ENCODE data around the gene LMNA. TPM values are rescaled to one million over a fixed set of nuclear protein-coding genes. Genes with fewer than 3 reads are reported as not detected.

Gene LMNA
- total RNA-seq, 2 donors from 2014 or later = 335 to 478 TPM

DNA sequence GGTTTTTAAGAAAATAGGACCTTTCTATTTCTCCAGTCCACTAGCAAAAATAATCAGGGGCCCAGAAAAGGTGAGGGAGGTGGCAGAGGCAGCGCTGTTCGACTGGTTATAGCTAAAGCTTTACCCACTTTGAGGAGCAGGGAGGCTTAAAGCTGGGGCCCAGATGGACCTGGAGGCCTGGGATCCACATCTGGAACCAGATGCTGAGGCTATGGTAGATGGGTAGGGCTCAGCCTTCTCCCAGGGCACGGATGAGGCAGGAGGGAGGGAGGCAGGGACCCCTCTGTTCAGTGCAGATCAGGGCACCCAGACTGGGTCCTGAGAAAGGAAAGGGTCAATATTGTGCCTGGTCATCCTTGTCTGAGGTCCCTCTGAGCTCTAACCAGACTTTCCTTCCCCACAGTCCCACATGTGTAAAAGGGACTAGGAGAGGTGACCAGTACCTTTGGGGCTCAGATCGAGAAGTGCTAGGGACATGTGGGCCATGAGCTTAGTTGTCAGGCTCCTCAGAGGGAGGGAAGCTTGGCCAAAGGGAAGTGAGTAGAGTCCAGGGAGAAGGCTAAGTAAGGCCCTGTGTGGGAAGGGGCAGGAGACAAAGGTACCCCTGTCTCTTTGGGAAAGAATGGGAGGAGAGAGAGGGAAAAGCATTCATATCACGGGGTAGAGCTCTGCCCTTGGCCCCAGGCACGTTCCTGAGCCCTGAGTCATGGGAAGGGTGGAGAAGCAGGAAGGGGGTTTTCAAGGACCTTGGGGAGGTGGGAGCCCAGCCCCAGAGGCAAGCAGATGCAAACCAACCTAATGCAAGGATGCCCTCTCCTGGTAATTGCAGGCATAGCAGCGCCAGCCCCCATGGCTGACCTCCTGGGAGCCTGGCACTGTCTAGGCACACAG lies 15.4 kb downstream of the LMNA start:
- peak; percentile 73 for ATAC-seq
- intact Hi-C loops (cut with DNase I, micrococcal nuclease) = loop anchor here (2.0 kb wide), 1 partner anchor 33 kb away; no protein-coding TSS in a partner anchor

DNA sequence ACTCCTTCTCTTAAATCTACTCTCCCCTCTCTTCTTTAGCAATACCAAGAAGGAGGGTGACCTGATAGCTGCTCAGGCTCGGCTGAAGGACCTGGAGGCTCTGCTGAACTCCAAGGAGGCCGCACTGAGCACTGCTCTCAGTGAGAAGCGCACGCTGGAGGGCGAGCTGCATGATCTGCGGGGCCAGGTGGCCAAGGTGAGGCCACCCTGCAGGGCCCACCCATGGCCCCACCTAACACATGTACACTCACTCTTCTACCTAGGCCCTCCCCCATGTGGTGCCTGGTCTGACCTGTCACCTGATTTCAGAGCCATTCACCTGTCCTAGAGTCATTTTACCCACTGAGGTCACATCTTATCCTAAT lies 16.0 kb downstream of the LMNA start:
- intact Hi-C loops (cut with DNase I, micrococcal nuclease) = loop anchor here in 1 of 2 donors (2.0 kb wide), 1 partner anchor 34 kb away; no protein-coding TSS in a partner anchor
- no peak for DNase-seq
- peak; percentile 1 for ATAC-seq

More for the DNA sequence above, 15.4 kb downstream of the LMNA start:
- DNase-seq = peak; percentile 85 to 88

DNA sequence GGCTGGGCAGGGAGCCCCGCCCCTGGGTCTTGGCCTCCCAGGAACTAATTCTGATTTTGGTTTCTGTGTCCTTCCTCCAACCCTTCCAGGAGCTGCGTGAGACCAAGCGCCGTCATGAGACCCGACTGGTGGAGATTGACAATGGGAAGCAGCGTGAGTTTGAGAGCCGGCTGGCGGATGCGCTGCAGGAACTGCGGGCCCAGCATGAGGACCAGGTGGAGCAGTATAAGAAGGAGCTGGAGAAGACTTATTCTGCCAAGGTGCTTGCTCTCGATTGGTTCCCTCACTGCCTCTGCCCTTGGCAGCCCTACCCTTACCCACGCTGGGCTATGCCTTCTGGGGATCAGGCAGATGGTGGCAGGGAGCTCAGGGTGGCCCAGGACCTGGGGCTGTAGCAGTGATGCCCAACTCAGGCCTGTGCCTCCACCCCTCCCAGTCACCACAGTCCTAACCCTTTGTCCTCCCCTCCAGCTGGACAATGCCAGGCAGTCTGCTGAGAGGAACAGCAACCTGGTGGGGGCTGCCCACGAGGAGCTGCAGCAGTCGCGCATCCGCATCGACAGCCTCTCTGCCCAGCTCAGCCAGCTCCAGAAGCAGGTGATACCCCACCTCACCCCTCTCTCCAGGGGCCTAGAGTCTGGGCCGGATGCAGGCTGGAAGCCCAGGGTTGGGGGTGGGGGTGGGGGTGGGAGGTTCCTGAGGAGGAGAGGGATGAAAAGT lies 20.4 kb downstream of the LMNA start:
- ATAC-seq (no peak), DNase-seq (no peak)
- intact Hi-C loops (cut with DNase I, micrococcal nuclease) = no loop called here

DNA sequence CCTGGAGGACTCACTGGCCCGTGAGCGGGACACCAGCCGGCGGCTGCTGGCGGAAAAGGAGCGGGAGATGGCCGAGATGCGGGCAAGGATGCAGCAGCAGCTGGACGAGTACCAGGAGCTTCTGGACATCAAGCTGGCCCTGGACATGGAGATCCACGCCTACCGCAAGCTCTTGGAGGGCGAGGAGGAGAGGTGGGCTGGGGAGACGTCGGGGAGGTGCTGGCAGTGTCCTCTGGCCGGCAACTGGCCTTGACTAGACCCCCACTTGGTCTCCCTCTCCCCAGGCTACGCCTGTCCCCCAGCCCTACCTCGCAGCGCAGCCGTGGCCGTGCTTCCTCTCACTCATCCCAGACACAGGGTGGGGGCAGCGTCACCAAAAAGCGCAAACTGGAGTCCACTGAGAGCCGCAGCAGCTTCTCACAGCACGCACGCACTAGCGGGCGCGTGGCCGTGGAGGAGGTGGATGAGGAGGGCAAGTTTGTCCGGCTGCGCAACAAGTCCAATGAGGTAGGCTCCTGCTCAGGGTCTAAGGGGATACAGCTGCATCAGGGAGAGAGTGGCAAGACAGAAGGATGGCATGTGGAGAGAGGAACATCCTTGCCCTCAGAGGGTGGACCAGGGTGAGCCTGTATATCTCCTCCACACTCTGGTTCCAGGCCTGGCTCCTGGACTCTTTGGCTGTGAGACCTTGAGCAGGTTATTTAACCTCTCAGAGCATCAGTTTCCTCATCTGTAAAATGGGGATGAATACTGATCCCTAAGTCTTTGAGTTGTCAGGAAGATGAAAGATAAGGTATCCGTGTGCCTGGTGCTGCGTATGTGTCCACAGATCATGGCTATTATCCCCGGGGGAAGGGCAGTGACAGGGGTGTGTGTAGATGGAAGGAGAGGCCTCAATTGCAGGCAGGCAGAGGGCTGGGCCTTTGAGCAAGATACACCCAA lies 21.7 kb downstream of the LMNA start:
- intact Hi-C loops (cut with DNase I, micrococcal nuclease) = no loop called here
- ATAC-seq (no peak), DNase-seq (no peak)

DNA sequence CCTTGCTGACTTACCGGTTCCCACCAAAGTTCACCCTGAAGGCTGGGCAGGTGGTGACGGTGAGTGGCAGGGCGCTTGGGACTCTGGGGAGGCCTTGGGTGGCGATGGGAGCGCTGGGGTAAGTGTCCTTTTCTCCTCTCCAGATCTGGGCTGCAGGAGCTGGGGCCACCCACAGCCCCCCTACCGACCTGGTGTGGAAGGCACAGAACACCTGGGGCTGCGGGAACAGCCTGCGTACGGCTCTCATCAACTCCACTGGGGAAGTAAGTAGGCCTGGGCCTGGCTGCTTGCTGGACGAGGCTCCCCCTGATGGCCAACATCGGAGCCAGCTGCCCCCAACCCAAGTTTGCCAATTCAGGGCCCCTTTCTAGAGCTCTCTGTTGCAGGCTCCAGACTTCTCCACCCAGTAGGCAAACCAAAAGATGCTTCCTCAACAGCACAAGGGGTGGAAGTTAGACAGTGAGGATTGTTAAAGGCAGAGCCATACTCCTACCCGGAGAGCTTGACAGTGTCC lies 22.5 kb downstream of the LMNA start:
- DNase-seq = no peak
- no peak for ATAC-seq
- intact Hi-C loops (cut with DNase I, micrococcal nuclease) = no loop called here

DNA sequence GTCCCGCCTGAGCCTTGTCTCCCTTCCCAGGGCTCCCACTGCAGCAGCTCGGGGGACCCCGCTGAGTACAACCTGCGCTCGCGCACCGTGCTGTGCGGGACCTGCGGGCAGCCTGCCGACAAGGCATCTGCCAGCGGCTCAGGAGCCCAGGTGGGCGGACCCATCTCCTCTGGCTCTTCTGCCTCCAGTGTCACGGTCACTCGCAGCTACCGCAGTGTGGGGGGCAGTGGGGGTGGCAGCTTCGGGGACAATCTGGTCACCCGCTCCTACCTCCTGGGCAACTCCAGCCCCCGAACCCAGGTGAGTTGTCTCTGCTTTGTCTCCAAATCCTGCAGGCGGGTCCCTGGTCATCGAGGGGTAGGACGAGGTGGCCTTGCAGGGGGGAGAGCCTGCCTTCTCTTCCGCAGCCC lies 24.0 kb downstream of the LMNA start:
- intact Hi-C loops (cut with DNase I, micrococcal nuclease) = no loop called here
- no peak for ATAC-seq

DNA sequence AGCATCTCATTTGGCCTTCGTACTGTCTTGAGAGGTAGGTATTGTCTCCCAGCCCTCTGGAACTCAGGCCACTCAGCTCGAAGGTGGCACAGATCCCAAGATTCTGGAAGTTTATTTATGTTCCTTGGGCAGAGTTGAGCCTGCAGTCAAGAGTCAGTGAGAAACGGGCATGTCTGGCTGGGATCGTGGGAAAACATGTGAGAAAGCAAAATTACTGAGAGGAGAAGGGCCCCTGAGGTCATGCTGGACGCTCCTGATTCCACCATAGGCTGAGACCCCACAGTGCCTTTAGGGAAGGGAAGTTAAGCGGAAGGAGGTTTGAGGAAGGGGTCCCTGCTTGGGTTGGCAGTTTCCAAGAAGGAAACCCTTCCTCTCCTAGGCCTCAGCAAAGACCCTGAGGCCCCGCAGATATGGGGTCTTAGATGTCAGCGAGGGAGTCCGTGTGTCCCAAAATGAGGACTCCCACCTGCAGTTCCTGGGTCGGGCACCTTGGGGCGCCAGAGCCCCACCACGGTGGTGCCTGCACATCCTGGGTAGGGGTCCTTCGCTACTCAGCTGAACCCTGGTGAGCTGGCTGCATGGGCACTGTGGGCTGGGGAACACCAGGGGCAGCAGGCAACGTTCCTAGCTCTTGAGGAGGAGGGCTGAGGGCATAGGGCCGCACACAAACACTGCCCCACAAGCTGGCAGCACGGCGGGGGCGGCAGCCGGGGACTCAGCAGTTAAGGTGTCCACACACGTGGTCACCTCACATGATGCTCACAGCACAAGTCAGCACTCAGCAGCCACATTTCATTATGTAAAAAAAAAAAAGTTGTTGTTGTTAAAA lies 26.6 kb downstream of the LMNA start:
- intact Hi-C loops (cut with DNase I, micrococcal nuclease) = no loop called here
- no peak for DNase-seq
- ATAC-seq = peak; percentile 25

More for the DNA sequence above, 24.0 kb downstream of the LMNA start:
- no peak for DNase-seq

DNA sequence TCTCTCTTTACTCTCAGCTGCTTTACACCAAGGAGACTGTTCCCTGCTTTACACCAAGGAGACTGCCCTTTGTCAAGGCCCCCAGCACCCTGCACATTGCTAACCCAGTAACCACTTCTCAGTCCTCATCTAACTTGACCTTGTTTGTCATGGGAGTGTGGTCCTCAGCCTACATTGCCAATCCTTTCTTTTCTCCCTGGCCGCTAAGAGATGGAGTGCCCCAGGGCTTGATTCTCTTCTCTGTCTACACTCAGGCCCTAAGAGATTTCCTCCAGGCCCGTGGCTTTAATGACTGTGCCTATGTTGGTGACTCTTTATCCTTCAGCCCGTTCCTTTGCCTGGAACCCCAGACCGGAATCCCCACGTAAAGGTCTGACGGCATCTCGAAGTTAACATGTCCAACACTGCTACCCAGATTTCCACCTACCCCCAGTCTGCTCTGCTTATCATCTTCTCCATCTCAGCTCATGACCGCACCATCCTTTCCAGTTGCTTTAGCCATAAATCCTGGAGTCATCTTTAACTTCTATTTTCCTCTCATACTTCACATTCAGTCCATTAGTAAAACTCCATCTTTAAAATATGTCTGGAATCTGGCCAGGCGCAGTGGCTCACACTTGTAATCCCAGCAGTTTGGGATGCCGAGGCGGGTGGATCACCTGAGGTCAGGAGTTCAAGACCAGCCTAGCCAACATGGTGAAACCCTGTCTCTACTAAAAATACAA lies 29.4 kb downstream of the LMNA start:
- intact Hi-C loops (cut with DNase I, micrococcal nuclease) = no loop called here
- DNase-seq = no peak

DNA sequence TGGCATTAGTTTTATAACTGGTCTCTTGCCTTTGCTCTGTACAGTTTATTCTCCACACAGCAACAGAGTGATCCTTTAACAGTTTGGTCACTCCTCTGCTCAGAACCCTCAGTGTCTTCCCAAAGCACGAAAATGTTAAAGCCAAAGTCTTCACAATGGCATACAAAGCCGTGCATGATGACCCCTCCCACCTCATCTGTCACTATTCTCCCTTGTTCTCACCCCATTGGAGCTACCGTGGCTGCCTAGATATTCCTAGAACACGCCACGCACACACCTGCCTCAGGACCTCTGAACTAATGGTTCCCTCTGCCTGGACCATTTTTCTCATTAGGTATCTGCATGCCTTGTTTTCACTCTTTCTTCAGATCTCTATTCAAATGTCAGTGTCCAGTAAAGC lies 30.2 kb downstream of the LMNA start:
- intact Hi-C loops (cut with DNase I, micrococcal nuclease) = loop anchor here (5.0 kb wide), 1 partner anchor 83 kb away; no protein-coding TSS in a partner anchor
- ATAC-seq (no peak), DNase-seq (no peak)

More for the DNA sequence above, 29.4 kb downstream of the LMNA start:
- ATAC-seq = no peak

DNA sequence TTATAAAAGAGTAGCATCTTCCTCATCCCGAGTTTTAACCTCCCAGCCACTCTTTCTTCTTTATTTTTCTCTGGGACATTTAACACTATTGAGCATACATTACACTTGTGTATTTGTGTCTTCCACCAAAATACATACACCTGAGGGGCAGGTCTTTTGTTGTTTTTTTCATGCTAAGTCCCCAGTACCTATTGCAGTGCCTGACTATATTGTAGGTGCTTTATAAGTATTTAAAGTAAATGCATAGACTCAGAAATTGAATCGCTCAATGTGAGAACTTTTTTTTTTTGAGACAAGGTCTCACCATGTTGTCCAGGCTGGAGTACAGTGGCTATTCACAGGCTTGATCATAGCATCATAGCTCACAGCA lies 31.1 kb downstream of the LMNA start:
- no peak for ATAC-seq
- DNase-seq = no peak
- intact Hi-C loops (cut with DNase I, micrococcal nuclease) = loop anchor here (5.0 kb wide), 1 partner anchor 82 kb away; no protein-coding TSS in a partner anchor

DNA sequence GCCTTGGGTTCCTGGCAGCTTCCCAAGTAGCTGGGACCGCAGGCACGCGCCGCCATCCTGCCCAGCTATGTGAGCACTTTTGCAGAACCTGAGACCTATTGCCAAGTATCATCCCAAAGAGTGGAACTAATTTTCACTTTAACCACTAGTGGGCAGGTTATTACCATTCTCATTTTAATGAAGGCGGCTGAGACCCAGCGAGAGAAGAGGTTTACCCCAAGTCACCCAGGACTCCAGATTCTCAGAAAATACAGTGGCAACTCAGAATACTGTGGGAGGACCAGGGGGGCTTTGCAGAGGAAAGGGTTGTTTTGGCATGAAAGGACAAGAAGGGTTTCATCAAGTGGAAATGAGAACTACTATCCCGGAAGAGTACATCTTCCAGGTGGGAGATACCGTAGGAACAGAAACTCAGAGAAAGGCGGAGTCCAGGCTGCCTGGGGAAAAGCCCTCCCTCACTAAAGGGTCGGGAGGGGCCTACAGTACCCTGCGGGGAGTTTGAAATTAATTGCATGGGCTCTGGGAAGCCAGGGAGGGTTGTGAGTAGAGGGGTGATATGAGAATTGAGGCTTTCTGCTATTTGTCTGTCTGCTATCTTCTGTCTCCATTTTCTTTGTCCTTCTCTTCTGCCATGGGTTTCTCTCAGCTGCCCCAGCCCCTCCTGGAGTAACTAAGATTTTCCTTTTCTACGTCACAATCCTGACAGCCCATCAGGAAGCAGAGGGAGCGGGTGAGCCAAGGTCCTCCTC lies 31.7 kb downstream of the LMNA start:
- ATAC-seq (peak; percentile 78), DNase-seq (peak; percentile 66)
- intact Hi-C loops (cut with DNase I, micrococcal nuclease) = loop anchor here (5.0 kb wide), 1 partner anchor 81 kb away; no protein-coding TSS in a partner anchor

DNA sequence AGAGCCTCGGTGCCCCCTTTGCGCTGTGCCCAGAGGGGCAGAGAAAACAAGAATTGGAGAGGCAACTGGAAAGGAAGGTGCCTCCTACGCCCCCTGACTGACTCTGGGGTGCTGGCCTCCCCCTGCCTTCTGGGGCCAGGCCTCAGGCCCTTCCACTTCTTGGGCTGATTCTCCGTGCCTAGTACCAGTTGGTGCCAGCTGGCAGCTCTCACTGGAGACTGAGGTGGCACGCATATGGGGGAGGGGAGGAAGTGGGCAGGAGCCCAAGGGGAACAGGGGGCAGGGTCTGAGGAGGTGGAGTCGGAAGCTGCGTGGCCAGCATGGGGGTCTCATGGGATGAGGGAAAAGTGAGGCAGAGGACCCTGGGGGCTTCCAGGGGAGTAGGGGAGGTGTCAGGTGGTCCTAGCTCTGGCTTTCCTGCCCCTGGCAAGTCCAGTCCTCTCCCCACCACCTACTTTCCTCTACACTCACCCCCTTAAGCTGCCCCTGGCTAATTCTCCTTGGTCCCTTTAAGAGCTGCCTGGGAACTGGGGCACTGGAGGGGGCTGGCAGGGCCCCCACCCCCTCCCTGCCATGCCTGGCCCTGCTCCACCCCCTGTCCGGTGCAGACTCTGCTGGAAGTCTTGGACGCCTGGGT lies 32.4 kb downstream of the LMNA start:
- DNase-seq = no peak
- ATAC-seq = no peak
- intact Hi-C loops (cut with DNase I, micrococcal nuclease) = loop anchor here (5.0 kb wide), 1 partner anchor 80 kb away; no protein-coding TSS in a partner anchor

DNA sequence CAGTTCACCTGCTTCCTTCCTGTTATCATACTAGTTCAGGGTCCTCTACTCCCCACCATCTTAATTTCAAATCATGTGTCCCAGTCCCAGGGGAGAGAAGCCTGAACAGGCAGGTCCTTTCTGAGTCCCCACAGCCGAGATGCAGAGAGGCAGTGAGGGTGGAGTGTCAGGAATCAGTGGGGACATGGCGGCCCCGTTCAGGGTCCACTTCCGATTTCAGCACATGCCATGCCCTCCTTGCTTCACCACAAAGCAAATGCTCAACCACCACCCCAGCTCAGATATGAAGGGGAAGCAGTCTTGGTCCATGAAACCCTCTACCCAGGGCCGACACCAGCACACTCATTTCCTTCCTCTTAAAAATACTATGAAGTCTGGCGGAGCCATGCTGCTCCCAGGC lies 33.7 kb downstream of the LMNA start:
- ATAC-seq (no peak), DNase-seq (no peak)
- intact Hi-C loops (cut with DNase I, micrococcal nuclease) = loop anchor here (5.0 kb wide), 1 partner anchor 79 kb away; no protein-coding TSS in a partner anchor

DNA sequence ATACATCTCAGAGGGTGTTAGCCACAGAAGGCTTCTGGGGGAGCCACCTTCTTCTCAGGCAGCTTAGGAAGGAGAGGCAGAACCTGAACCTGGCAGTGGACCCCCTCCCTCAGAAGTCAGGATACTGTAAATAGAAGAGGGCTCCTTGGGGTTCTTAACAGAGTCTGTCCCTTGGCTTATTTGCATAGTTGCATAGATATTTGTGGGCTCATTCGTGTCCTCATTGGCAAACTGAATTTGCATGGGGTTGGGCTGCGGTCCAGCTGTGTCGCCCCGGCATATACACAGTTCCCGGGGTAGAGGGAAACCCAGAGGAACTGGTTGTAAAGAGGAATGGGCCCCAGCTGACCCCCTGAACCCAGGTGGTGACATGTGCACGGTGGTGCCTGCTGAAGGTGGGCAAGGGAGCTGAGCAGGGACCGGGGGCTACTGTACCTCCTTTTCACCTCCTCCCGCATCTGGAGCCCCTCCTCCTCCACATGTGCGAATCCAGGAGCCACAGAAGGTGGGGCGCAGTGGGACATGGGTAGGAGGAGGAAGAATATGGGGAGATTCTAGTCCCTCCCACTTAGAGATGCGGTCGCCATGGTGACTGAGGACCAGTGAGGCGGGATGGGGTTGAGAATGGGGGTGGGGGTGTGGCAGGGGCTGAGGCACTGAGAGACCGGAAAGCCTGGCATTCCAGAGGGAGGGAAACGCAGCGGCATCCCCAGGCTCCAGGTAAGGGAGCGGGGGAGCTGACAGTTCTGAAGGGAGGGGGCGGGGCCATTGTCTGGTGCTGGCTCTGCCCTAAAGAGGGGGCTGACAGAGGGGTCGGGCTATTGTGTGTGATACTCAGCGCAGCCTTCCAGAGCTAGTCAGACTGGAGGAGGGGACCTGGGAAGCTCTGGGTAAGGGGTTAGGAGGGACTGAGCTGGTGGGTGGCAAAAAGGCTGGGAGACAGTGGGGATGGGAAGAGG lies 35.1 kb downstream of the LMNA start:
- ATAC-seq (no peak), DNase-seq (peak in 1 of 2 donors; percentile 41)
- intact Hi-C loops (cut with DNase I, micrococcal nuclease) = loop anchor here (5.0 kb wide), 1 partner anchor 78 kb away; no protein-coding TSS in a partner anchor
